EL (cell line): ENCODE measurements around the gene TTC28.

Experiments used
- DNase-seq: peaks from one replicate; pipeline ENCODE4 v3.0.0-alpha.2; 2016

The TTC28 gene

GRCh38 chr22:27980424-27981148, 699.1 kb downstream of the TTC28 start:
- no peak for DNase-seq

- no peak for DNase-seq
Observed at GRCh38 chr22:27978802-27979201, 700.8 kb downstream of the TTC28 start.

DNA sequence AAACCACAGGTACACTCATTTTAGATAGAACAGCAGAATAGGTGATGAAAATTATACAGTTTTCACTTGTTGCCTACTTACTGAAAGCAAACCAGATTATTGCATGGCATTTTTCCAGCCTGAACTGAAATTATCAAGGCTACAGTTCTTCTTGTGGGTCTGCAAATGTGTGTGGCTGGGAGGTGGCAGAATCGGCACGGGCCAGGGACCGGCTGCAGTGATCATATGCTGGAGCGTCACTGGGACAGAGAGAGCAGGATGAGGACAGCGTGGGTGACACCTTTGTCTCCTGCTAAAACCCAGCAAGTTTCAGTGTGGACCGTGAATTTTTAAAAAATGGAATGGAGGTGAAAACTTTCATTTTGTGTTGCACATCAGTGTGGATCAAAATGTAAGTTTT, 701.3 kb downstream of the TTC28 start:
- no peak for DNase-seq

DNA sequence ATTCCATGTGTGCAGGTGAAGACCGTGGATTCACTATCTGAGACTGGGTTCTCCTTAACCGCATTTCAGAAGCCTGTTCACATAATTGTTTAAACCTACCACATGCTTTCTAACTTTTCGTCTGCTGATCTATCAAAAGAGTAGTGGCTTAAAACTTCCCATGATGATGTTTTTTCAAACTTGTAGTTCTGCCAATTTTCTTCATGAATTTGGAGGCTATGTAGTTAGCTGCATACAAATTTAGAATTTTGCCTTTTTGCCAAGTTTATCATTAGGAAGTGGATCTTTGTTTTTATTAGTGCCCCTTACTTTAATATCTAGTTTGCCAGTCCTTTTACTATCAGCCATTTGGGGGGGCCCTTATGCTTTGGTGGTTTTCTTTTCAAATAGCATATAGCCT, 703.1 kb downstream of the TTC28 start:
- no peak for DNase-seq

GRCh38 chr22:27975381-27976013, 704.1 kb downstream of the TTC28 start:
- no peak for DNase-seq

DNA sequence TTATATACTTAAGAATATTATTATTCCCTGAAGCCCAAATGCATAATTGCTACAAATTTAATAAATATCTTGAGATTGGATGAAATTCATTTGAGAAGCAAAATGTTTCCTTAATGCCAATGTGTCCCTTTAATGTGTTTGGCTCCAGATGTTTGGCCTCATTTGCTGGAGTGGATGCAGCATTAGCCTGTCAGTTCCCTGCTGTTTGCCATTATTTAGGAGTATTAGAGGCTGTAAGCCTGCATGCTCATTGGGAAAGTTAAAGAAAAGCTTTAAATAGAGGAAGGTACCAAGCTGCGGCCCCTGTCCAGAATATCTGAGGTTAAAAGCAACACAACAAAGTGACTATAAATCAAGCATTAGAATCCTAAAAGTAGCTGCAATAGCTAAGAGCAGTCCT, 705.8 kb downstream of the TTC28 start:
- no peak for DNase-seq

DNA sequence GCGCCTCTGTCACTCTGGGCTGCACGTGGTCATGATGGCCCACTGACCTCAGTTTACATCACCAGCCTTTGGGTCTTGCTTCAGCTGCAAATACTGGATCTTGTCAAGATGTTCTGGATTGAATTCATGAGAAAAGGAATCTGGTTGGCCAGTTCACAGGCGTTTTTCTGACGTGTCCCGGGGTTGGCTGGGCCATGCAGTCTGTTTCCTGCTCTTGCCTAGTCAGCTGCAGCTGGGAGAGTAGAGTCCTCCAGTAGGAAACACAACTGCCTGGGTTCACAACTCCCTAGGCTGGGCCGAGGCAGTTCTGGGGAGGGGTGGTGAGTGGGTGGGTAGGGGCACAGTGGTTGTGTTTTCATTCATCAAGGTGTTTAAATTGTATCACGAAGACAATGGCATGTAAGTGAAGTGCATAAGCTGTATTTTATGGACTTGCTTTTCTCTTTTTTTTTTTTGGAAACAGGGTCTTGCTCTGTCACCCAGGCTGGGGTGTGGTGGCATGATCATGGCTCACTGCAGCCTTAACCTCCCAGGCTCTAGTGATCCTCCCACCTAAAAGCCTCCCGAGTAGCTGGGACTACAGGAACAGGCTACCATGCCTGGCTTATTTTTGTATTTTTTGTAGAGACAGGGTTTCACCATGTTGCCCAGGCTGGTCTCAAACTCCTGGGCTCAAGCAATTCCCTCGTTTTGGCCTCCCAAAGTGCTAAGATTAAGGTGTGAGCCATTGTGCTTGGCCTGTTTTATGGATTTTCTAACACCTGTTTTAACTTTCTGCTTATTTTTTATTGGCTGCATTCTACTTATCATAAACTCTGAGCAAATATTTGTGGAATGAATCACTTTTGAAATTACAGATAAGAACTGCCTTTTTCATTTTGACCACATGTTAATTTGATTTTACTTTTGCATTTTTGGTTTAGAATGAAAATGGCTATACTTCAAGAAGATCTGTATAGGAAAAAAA, 706.6 kb downstream of the TTC28 start:
- peak; percentile 44 for DNase-seq

DNA sequence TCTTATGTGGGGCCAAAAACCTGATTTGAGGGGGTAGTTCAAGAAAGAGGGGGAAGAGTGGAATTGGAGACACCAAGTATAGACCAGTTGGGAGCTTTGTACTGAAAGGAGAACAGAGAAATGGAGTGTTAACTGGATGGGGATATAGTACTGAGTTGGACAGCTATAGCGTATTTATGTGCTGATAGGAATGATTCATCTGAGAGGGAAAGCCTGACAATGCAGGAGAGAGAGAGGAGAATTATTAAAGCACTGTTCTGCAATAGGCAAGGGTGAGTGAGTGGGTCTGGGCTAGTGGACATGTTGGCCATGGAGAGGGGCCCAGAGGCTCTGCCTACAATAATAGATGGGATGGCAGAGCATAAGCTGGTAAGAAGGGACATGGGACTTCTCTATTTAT, 707.7 kb downstream of the TTC28 start:
- DNase-seq: peak; percentile 34

DNA sequence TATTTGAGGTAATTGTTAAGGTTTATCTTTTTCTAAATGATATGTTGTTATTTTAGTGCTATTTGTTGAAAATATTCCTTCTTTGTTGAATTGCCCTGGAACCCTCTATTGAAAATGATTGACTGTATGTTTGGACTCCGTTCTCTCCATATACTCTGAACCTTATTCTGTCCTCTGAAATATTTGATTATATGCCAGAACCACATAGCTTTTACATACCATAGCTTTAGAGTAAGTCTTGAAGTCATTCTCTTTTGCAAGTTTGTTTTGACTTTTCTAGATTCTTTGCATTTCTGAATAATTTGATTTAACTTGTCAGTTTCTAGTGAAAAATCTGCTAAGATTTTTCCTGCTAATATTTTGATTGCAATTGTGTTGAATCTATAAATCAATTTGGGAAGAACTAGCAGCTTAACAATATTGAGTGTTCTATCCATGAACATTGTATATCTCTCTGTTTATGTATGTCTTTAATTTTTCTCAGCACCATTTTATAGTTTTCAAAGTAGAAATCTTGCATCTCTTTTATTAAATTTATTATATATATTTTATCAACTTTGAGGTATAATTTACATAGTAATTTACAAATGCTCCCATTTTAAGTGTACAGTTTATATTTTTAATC, 708.9 kb downstream of the TTC28 start:
- DNase-seq: peak; percentile 71

DNA sequence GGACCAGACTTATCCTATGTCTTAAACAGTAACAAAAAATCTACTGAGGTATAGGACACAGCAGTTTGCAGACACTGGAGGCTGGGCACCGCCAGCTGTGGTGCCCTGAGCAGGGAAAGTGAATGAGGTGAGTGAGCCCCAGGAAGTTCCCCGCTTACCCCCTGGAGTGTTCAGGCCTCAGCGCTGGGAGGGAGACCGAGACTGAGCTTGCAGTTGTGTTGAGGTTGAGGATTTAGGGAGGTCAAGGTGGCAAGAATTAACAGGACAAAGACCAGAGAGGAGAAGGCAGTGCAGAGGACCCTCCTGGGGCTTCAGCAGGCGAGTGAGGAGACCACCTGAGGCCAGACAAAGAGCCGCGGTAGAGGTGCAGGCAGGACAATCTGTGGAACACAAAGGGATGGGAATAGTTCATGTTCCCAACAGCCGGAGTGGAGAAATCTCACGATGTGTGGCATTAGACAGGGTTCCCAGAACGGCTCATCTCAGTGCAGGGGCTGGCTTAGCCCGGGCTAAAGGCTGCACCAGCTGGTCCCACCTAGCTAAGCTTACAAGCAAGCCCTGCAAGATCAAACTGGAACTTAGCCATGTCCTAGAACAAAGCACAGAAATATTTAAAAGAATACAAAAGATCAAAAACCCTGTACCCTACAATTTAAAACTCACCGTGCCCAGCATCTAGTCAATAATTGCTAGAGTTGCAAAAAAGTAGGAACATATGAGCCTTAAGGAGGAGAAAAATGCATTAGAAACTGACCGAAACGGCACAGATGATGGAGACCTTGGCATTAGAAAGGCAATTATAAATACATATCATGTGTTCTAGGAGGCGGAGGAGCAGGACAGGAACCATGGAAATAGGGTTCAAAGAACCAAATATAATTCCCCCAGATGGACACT, 713.2 kb downstream of the TTC28 start:
- DNase-seq: no peak

DNA sequence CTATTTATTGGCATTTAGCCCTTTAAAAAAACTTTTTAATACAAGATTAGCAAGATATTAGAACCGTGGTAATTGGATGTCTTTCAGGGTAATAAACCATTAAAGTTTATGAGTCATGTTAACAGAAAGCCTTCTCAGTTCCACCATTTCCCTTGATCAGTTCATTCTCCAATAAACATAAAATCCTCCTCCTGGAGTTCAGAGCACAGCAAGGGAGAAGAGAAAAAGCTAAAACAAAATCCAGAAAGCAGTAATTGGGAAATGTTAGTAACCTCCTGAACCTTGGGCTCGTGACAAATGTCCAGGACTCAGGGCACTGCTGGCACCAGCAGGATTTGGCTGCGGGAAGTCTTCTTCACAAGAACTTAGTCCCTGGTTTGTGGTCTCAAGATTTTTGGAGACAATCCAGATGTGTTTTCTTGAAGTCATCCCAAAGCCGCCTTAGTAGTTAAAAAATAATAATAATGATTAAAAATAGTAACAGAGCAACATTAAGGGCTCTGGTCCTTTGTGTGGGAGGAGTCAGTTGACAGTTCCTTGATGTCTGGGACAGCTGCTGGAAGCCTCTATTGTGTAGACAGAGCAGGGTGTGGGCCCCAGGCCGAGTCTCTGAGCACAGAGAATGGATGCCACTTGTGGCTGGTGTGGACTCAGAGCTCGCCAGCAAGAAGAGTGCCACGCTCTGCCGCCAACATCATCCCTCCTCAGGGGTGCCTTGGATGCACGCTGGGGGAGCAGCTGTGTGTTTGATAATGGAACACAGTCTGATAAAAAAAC, 717.2 kb downstream of the TTC28 start:
- peak; percentile 30 for DNase-seq

GRCh38 chr22:27961680-27962079, 718.0 kb downstream of the TTC28 start:
- no peak for DNase-seq

- no peak for DNase-seq
Observed at GRCh38 chr22:27961182-27961581, 718.5 kb downstream of the TTC28 start.

DNA sequence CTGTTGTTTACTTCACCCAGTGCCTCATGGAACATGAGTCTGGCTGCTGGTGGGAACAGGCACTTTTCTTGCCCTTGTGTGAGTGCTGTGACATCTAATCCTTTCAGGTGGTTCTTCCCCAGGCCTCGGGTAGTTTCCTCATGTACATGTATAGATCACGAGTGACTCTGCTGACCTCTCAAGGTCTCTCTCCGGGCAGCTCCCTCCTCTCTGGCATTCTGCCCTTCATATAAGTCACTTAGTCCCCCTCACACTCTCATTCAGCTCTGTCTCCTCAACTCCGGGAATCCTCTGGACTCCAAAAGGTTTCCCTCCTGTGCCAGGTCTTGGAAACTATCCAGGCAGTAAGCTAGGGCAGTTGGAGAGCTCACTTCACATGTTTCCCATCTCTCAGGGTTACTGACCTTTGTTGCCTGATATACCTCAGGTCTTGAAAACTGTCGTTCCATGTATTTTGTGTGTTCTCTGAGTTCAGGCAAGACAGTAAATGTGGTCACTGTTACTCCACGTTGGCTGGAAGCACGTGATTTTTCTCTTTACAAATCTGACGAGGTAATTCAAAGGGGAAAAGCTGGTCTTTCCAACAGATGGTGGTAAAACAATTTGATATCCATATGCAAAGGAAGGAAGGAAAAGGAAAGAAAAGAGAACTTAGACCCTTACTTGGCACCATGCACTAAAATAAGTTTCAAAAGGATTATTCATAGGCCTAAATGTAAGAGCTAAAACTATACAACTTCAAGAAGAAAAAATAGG, 720.1 kb downstream of the TTC28 start:
- DNase-seq: no peak

DNA sequence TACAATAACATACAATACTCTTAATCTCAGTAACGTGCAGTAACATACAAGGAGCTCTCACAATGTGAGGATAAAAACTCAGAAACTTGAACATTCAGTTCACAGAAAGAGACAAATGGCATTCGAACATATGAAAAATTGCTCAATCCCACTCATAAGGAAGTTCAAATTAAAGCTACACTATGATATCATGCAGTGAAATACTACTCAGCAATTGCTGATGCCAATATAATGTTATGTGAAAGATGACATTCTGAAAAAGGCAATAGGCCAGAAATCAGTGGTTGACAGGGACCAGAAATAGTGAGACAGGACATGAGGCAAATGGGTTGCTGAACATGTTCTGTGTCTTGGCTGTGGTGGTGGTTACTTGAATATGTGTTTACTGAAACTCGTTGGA, 726.9 kb downstream of the TTC28 start:
- no peak for DNase-seq

GRCh38 chr22:27952091-27952490, 727.5 kb downstream of the TTC28 start:
- peak; percentile 68 for DNase-seq

- no peak for DNase-seq
Observed at GRCh38 chr22:27949421-27949820, 730.2 kb downstream of the TTC28 start.

GRCh38 chr22:27948569-27948968, 731.1 kb downstream of the TTC28 start:
- DNase-seq: no peak

DNA sequence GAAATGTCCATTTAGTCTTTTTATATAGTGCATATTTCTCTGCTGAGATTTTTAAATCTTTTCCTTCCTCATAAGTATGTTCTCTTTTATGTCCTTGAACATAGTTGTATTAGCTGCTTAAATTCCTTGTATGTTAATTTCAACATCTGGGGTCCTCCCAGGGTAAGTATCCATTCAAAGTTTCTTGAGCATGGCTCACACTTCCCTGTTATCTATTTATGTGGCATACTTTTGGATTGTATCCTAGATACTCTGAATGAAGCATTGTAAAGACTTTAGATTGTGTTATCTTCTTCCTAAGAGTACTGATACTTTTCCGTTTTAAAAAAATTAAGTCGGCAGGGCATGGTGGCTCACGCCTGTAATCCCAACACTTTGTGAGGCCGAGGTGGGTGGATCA, 732.2 kb downstream of the TTC28 start:
- DNase-seq: no peak

DNA sequence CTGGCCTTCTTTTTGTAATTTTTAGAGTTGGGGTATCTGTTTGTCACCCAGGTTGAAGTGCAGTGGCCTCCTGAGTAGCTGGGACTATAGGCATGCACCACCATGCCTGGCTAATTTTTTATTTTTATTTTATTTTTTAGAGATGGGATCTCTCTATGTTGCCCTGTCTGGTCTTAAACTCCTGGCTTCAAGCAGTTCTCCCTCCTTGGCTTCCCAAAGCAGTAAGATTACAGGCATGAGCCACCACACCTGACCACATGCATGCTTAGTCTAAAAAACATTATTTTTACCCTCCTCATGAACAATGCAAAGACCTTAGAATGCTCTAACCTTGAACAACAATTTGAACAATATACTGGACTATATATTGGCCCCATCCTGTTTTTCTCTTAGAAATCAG, 738.5 kb downstream of the TTC28 start:
- DNase-seq: no peak

DNA sequence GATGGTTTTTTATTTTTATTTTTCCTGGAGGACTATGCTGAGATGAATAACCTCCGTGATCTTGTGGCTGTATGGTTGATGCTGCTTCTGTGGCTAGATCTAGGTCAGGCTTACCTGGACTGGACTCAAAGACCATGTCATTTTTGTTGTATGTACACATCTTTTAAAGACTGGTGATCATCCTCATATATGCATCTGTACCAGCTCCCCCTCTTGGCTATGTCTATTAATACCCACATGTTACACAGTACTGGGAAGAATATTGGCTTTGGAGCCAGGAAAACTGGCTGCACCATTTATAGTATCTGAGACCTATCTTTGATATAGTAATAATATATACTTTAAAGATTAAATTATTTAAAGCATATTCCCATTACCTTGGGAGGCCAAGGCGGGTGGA, 742.2 kb downstream of the TTC28 start:
- DNase-seq: no peak
